ENCODE measurements around the gene TMEM185B.
A peak's percentile ranks its signal among the peaks of the same experiment; 100 is the strongest.

TMEM185B gene

DNA sequence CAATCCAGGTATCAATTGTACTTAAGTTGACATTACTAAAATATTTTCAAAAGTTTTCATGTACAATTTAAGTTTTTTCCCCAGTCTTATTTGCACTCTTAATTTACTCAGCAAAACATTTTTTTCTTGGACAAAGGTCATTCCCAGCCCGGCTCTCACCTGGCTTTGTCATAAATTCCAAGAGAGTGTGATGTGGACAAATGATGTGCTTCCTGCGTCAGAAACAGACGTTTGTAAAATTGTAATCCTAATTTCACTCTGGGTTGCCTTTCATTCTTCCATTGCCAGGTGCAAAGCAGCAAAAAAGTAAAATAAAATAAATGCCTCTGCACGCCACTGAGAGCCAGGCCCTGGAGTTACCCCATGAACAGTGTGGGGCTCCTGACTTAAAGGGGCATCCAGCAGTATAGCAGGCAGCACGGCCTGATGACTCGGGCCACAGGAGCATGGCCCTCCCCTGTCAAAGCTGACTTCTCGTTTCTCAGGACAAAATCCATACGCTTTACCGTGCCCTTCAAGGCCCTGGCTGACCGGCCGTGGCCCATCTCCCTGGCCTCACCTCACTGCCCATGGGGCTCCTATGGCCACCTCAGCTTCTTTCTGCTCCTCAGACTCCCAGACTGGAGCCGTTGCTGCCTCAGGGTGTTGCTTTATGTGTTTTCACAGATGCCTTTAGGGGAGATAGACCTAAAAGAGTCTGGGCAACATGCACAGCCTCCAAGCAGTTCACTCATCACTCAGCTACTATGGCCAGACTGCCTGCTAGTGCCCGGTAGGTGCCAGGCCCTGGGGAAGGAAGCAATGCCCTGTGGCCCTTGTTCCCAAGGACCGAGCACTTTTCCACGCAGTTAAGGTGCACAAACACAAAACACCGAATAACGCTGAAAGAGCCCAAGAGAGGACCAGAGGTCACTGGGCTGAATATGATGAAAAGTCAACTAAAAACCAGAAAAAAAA, 7.6 kb upstream of the TMEM185B start:
- no peak for DNase-seq

DNA sequence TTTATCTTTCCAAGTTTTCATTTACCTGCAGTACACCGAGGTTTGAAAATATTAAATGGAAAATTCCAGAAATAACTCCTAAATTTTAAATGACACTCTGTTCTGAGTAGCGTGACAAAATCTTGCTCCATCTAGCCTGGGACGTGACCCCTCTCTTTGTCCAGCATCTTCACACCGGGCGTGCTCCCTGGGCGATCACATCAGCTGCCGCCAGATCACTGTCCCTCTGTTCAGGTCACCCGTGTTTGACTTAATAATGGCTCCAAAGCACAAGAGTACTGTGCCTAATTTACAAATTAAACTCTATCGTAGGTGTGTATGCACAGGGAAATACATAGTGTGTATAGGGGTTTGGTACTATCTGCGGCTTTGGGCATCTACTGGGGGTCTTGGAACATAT, 6.1 kb upstream of the TMEM185B start:
- no peak for DNase-seq

DNA sequence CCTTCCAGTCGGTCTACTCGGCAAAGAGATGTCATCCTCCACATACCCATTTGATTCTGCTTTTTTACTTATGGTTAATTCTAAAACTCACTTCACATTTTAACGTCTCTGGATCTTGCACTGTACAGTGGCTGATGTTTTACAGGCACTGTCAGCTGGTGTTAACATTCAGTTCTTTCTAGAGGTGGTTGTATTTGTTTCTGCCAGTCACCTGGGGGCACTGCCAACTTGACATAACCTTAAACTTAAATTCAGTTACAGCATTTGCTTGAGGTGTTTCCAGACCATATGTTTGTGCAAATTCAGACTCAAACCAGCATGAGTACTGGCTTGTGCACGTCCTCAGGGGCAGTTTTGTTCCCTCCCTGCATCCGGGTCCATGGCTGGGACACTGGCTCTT, 5.3 kb upstream of the TMEM185B start:
- DNase-seq: no peak

DNA sequence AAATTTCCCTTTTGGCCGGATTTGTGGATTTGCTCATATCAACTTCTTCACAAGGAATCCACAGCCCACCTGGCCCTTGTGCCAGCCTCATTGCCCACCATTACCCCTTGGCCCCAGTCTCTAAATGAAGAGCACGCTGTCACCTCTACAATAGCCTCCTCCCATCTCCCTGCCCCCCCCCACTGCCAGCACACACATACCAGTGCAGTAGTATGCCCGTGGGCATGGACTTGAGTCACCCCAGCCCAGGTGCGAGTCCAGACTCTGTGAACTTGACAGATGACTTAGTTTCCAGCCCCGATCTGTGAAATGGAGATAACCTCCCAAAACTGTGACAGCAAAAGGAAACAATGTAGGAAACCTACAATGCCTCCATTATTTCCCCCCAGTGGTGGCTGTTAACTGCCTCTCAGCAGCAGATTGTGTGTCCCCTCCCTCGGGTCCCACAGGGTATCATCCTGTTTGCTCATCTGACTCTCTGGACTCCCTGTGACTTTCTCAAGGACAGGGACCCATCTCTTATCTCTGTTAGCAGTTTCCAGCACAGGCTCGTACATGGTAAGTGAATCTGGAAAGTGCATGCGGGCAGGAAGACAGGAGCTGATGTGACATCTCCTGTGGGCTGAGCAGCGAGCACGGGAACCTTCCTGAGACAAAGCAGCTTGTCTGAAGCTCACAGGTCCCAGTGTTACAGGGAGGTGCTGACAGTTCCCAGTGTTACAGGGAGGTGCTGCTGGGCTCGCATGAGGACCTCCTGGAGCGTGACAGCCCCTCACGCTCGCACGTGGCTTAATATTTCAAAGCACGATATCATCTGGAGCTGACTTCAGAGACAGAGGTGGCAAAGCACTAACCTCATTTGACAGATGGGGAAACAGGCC, 4.2 kb upstream of the TMEM185B start:
- DNase-seq: no peak

DNA sequence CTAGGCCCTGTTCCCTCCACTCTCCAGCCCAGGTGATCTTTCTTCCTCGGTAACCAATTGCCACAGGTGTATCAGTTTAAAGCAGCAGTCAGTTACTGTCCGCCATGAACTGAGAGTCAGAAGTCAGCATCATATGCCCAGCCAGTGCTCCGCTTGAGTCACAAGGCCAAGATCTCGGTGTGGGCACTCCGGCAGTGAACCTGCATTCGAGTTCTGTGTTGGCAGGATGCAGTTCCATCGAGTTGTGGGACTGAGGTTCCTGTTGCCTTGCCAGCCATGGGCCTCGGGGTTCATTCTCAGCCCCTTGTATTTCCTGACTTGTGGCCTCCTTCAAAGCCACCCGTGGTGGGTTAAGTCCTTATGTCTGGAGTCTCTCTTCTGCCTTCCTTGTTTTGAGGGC, 3.1 kb upstream of the TMEM185B start:
- no peak for DNase-seq

DNA sequence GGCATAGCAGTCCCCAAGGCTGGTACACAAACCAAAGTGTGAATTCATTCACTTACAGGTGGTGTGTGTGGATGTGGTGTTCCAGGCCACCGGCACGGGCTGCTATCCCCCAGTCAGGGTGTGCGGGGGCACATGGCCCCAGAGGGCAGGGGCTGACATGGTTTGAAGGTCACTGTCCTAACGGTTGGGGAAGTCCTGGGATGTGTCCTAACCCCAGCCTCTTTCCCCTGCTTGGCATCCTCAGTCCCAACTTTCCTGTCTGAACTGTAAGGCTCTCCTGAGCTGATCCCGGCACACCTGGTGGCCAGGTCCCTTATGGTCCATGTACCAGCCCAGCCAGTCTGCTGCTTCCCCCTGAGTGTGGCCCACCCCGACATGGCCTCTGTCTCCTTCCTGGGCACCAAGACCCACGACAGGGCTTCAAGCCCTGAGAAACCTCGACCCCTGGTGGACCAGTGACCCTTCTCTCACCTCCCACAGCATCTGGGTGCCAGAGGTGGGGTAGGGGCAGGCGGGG, 2.4 kb upstream of the TMEM185B start:
- no peak for DNase-seq

DNA sequence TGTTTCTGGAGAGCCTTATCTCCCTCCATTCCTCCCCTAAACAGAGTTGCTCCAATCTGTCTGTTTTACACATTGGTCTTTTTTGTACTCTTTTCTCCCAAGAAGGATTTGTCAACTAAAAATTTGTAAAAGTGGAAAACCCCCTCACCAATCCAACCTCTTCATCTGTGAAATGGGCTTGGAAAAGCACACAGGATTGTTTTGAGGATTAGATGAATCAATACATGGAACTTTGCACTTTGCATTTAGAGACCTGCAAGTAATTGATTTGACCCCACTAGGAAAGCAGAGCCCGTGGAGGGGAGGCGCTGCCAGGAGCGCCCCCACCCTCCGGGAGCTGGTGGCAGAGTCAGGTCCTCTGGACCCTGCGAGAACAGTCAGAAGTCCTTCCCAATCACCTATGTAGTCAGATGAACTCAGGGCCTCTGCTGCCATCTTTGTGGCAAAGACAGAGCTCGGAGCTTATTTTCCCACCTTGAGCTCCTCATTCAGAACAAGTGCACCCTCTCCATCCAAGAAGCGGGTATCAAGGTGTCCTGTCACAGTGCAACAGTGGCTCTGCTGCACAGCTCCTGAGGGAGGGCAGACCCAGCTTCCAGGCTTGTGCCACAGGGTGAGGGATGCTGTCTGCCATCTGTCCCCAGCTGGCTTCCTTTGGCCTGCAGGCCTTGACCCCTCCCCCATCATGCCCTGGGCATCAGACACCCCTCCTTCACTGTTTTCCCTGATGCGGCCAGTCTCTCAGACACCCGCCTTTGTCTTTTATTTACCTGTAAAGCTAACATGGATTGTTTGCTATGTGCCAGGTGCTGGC, 1.7 kb upstream of the TMEM185B start:
- no peak for DNase-seq

DNA sequence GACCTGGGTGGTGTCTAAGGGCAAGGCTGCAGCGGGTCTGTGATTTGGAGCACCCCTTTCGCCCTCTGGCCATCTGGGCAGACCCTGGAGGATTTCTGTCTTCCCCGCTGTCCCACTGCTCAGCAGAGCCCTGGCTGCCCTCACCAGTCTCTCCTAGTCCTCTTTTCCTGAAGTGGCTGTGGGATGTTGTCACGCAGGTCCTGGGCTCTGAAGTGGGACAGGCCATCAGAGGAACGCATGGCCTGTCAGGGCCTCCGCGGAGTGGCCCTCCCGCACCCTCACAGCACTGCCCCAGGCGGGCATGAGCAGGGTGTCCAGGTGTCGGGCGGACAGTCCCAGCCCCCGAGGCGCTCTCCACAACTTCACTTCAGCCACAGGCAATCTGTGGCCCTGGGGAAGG, 1.1 kb upstream of the TMEM185B start:
- DNase-seq: no peak

DNA sequence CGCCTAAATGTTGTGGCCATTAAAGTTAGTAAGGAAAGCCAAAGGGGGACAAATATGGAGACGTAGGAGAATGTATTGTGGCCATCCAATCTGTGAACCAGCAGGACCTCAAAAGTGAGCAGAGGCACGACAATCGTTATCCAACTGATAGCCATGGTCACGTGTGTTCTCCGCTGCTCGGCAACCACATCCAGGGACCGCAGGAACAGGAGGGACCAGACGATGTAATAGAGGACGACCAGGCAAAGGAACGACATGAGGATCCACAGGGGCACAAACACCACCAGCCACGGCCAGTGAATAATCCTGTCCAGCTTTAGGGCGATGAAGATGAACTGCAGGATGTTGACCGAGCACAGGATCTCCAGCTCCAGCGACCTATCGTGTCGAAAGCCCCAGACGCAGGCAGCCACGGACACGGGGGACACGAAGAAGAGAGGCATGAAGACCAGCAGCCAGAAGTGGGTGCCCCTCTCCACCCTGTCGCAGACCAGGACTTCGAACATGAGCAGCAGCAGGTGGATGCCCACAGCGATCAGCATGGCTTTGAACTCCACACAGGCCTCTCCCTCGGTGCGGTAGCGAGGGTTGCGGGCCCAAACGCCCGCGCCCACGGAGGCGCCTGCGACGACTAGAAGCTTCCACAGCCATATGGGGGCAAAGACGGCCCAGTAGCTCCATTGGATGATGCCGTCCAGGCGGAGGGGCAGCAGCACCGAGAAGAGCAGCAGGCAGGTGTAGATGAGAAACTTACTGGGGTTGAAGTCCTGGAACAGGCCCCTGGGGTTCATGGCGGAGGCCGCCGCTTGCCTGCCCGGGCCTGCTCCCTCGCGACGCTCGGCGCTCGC, 790 bp downstream of the TMEM185B start:
- DNase-seq: no peak

DNA sequence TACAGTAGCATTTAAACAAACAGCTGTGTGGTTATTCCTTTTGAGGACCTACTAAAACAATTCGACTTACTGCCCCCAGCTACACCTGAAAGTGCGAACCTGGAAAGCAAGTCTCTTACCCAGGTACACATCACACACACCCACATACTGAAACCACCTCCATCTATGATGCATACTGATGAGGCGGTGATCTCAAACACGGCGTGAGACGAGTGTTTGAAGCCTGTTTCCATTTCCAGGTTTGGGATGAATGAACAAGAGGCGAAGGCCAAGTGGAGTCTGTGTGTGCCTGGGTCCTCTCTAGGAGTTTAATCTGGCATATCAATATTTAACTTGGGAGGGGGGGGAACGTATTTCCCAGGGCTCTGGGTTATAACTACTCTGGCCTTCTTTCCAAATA, 1.6 kb downstream of the TMEM185B start:
- no peak for DNase-seq

DNA sequence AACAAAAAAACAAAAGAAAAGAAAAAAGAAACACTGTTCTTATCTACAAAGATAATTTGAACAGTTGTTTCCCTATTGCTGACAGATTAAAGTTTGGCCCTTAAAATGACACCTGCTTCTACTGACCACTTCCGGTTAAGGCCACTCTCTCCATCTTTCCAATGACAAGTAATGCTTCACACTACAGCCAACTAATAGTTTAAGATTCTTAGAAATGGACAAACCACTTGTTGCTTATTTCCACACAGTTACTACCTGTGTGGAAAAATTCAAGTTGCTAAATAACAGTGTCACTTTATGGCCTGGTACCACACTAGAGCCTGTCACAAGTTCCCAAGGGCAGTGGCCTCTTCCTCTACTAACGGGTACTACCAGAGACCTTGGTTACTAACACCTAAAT, 2.4 kb downstream of the TMEM185B start:
- no peak for DNase-seq

DNA sequence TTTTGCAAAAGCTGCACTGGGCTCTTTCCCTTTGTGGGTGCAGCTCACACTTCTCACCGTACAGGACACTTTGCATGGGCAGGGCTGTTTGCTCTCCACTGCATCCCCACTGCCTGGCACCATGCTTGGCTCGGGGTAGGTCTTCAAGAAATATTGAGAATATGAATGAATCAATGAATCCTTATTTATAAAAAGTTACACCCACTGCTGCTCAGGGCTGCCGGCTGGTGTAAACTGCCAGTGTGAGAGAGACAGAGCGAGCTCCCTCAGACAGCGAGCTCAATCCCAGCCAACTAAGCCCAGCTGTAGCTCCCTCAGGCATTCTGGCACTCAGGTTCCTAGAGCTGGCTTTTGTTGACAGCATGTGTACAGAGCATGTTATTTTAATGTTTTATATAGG, 3.4 kb downstream of the TMEM185B start:
- DNase-seq: no peak

DNA sequence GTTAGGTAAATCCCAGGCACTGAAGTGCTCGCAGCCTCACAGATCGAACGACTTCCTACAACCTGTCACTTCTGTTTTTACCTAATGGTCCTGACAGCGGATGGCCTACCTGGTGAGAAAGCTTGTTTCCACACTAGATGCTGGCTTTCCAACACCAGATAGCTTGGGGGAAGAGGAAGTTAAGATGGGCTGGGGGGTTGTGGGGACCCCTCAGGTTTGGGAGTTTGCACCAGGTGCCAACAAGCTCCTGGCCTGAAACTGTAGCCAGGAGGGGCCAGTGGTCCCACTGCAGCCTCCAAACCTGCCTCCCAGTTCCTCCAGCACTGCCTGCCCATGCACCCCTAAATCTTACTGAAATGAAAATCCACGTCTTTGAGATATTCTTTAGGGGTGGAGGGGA, 3.9 kb downstream of the TMEM185B start:
- DNase-seq: no peak

DNA sequence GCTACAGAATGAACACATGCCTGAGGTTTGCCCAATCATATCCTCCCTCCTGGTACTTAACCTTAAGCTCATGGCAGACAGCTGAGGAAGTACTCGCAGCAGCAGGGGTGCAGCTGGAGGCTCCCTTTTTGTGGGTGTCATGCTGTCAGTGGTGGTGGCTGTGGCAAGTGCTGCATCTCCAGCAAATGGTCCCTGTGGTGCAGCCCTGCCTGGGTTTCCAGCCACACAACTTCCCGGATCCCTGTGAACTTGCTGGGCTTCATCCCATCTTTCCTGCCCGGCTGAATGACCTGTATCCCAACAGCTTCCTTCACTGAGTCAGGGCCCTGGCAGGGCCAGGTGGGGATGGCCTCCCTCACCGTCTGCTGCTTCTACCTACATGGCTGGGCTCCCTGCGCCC, 5.0 kb downstream of the TMEM185B start:
- DNase-seq: no peak

DNA sequence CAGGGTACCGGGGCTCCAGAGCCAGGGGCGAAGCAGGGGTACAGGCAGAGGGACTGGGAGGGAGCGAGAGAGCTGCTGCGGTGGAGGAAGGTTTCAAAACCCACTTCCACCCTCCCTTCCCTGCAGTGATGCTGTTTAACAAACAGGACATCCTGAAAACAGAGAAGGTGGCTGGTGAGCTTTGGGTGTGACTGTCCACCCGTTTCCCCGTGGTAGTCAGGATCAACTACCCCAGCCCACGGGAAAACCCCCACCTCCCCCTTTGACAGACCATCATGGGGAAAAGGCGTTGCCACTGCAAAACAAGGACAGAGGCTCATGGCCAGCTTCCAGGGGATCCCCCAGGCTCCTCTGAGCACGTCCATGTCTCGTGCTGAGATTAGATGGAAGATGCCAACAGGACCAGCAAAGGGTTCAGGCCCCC, 12.9 kb downstream of the TMEM185B start:
- no peak for DNase-seq

DNA sequence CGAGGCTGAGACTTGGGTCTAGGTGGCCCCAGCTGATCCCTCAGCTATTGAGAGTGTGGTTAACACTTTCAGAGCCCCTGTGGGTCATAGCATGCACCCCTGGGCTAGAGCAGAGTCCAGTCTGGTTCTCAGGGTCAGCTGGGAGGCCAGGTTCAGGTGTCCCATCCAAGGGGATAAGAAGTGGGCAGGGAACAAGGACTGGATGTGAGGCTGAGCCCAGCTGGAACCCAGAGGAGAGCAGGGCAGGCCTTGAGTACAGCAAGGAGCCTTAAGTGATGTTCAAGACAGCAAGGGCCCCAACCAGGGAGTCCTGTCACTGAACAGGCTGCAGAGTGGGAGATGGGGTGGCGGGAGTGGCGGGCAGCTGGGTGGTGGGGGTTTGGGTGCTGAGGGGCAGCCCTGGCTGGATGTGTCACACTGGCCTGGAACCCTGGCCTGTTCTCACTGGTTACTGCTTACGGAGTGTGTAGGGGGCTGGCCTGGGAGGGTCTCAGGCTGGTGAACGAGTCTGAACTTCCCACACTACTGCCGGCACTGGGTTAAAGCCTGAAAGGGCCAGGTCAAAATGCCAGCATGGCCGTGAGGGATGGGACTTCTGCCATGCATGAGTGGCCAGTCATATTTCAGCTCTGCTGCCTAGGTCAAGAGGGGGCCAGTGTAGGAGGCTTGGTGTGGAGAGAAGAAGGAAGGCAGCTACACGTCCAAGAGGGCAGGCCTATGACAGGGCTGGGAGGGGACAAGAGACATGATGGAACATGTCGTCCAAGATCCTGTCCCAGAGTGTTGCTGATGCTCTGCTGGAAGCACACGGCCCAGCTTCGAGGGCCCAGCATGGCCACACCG, 13.6 kb downstream of the TMEM185B start:
- no peak for DNase-seq

DNA sequence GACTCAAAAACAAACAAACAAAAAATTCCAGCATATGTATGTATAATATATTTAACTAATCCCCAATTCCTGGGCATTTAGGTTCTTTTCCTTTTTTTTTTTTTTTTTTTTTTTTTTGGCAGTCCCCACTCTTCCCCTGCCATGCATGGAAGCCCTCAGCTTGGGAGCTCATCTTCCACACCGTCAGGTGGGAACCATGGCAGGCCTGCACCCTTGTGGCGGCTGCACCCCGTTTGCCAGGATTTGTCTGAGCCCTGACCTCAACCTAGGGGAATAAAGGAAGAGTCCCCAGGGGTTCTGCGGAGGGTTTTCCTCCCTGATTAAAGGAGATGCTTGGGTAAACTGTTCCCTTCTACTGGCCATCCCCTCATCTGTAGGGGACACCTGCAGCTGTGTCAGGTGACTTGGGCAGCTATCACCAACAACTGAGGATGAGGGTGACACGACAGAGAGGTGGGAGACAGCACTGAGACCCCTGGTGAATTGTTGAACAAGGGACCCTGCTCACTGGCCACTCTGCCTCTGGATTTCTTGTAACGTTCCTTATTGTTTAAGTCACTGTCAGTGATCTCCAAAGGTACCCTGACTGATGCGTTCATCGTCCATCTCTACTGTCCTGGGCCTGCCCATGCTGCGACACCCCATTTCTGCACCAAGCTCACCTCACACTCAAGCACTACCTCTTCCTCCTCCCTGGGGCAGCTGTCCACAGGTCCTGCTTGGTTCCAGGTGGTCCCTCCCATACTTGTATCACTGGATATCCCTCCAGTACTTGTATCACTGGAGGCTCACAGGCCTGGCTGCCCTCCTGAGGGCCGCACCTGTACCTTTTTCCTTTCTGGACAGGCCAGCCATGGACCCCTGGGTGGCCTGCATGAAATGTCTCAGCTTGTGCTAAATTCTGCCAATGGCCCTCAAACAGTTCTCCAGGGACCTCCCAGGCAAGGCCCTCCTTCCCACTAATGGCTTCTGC, 14.5 kb downstream of the TMEM185B start:
- DNase-seq: no peak

DNA sequence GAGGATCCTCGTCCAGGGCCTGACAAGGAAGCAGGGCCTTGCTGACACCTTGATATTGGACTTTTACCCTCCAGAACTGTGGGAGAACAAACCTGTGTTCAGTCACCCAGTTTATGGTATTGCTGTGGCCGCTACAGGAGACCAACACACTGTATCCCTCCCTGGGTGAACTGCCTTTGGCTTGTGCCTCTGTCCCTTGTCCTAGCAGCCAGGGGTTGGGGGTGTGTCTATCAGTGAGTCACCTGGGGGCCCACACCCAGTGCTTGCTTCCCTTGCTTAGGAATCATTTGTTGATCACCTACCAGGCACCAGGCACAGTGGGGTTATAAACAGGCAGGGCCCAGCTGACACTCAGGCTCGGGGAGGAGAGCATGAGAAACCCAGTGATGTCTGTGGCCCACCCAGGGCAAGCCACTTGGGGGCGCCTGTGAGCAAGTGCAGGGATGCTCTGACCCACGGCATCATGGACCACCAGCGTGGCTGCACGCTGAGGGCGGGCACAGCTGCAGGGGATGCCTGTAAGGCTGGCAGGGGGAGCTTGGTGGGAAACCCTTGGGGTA, 17.1 kb downstream of the TMEM185B start:
- peak; percentile 18 for DNase-seq

Measured in activated CD4-positive, alpha-beta T cell treated with anti-CD3 and anti-CD28 coated beads, Interleukin-2, amount 50 U/mL, for 1 hour (primary cell).